Panc1 (cell line): ENCODE results near the gene ADARB2. TPM values are rescaled to one million over a fixed set of nuclear protein-coding genes. Genes with fewer than 3 reads are reported as not detected.

Experiments
- ATAC-seq: fragments of 200-7000 bp; cut with Tn5 transposase; 2 replicates; pipeline ENCODE4 v1.9.1; 2020; ENCODE audit warnings: mild to moderate bottlenecking, moderate library complexity
- BruUV-seq: library from RNA; stranded (reverse); fragments of 400-500 nt; replicated peaks from 2 replicates; lab custom pipeline; 2021; lab: Mats Ljungman, UMichigan
- CTCF ChIA-PET: fragments of 300-600 bp; sonication (Branson Sonifier 250); formaldehyde crosslinking; loops from one replicate; lab custom pipeline; 2022; ENCODE audit warnings: antibody characterized with exemption; lab: Charles Lee
- POLR2A ChIA-PET: fragments of 300-600 bp; sonication (Branson Sonifier 250); formaldehyde crosslinking; loops from one replicate; lab custom pipeline; 2022; ENCODE audit warnings: antibody characterized with exemption; lab: Charles Lee
- DNase-seq: peaks from one replicate; pipeline ENCODE4 v3.0.0-alpha.2; 2010; ENCODE audit warnings: low read depth, low spot score
- H3K27ac ChIP-seq: 2 replicates; pipeline ENCODE4 v1.5.1; 2011; ENCODE audit warnings: mild to moderate bottlenecking, low read length, inconsistent platforms
- H3K27me3 ChIP-seq: fragments of 200-500 bp; sonication (Bioruptor generic); 2 replicates; pipeline ENCODE4 v1.6.0; 2014; ENCODE audit warnings: low read length, inconsistent platforms; ENCODE audit not compliant: control insufficient read depth, insufficient read depth
- H3K36me3 ChIP-seq: fragments of 200-500 bp; sonication (Bioruptor generic); 2 replicates; pipeline ENCODE4 v1.5.1; 2014; ENCODE audit warnings: inconsistent platforms, mild to moderate bottlenecking, low read length, moderate library complexity; ENCODE audit not compliant: control insufficient read depth, insufficient read depth
- H3K4me1 ChIP-seq: 2 replicates; pipeline ENCODE4 v1.5.1; 2011; ENCODE audit warnings: inconsistent platforms, mild to moderate bottlenecking, low read length, moderate library complexity; ENCODE audit not compliant: control insufficient read depth, insufficient read depth
- H3K4me3 ChIP-seq, 2 experiments: 2 replicates each; pipeline ENCODE4 v1.5.1; 2011 to 2012; ENCODE audit warnings: low read depth in 2 of 2, low read length in 2 of 2, mild to moderate bottlenecking in 2 of 2, inconsistent platforms in 1 of 2, moderate library complexity in 1 of 2
- H3K9me3 ChIP-seq: fragments of 200-500 bp; sonication (Bioruptor generic); 2 replicates; pipeline ENCODE4 v1.5.1; 2014; ENCODE audit warnings: low read depth, mild to moderate bottlenecking, inconsistent platforms, low read length, moderate library complexity; ENCODE audit not compliant: control insufficient read depth, insufficient read depth
- POLR2AphosphoS5 ChIP-seq: IDR thresholded peaks from 2 replicates; pipeline ENCODE4 v1.6.1; 2012; ENCODE audit warnings: mild to moderate bottlenecking, low read depth, low read length, moderate library complexity
- SIN3A ChIP-seq: IDR thresholded peaks from 2 replicates; pipeline ENCODE4 v1.6.1; 2012; ENCODE audit warnings: low read depth, mild to moderate bottlenecking, low read length, moderate library complexity, borderline replicate concordance; ENCODE audit not compliant: insufficient read depth
- TCF7L2 ChIP-seq: IDR thresholded peaks from 2 replicates; pipeline ENCODE4 v1.6.1; 2011; ENCODE audit warnings: mild to moderate bottlenecking, low read depth, low read length, inconsistent platforms
- in situ Hi-C: cut with HindIII; loops from 2 replicates; pipeline ENCODE4 v1.10.0; 2016; ENCODE audit warnings: low sequenced_read_pairs, low pct_unique_long_range_greater_than_20kb
- intact Hi-C: fragments of 100-400 bp; cut with micrococcal nuclease; formaldehyde crosslinking; loops from one replicate; pipeline ENCODE4 v1.10.0; 2022; ENCODE audit not compliant: unreplicated experiment
- total RNA-seq: library from RNA; stranded (reverse); gene quantifications from one replicate; pipeline ENCODE4 v1.2.1, GENCODE V29; 2021; ENCODE audit not compliant: unreplicated experiment
- TF ChIP-seq, protein P1 (sequence below): fragments of 450-650 bp; IDR thresholded peaks from 2 replicates; pipeline ENCODE4 v1.5.1; 2017; ENCODE audit warnings: mild to moderate bottlenecking
- TF ChIP-seq, protein P2 (sequence below), 2 experiments: IDR thresholded peaks; 2 replicates each; pipeline ENCODE4 v1.6.1; 2011 to 2012; ENCODE audit warnings: low read depth in 2 of 2, control low read depth in 1 of 2, low read length in 1 of 2, mild to moderate bottlenecking in 1 of 2, moderate library complexity in 1 of 2; ENCODE audit not compliant: insufficient read depth in 1 of 2

The ADARB2 gene
- total RNA-seq, 1 experiment from 2014 or later: 0.31 TPM

DNA sequence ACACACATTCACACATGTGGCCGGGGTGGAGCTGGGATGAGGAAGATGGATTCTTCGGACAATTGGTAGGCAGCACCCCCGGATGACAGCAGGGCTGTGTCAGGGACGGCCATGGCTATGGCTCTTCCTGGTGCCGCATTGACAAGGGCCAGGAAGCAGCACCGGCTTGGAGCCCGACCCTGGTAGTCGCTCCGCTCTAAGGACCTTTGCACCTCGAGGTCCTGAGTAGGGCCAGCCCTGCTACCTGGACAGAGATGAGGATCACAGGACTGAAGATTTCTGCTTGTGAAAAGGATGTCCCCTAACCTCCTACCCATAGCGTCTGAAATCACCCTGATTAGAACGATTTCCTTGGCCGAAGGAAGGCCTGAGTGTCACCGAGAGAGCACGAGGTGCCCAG, 134.1 kb downstream of the ADARB2 start:
- DNase-seq: no peak
- Histone ChIP-seq H3K4me1 (no peaks in the 10 kb centered on the region), H3K36me3 (no peaks in the 10 kb centered on the region), H3K4me3 (no peak overlapping the region), H3K27me3 (peaks cover 2% of the 10 kb centered on the region; the same call in 1 of the 2 replicates), H3K27ac (no peak overlapping the region), H3K9me3 (no peaks in the 10 kb centered on the region)
- no TSS peak for BruUV-seq
- POLR2A ChIA-PET: interaction anchor here (0.6 kb wide), 1 partner anchor 21 kb away, joined by 5 read pairs; no protein-coding TSS in a partner anchor
- TF ChIP-seq POLR2AphosphoS5: no peak
- no peak for ATAC-seq
- intact Hi-C loops: no loop called here
- CTCF ChIA-PET: no interaction called here
- in situ Hi-C loops: no loop called here

DNA sequence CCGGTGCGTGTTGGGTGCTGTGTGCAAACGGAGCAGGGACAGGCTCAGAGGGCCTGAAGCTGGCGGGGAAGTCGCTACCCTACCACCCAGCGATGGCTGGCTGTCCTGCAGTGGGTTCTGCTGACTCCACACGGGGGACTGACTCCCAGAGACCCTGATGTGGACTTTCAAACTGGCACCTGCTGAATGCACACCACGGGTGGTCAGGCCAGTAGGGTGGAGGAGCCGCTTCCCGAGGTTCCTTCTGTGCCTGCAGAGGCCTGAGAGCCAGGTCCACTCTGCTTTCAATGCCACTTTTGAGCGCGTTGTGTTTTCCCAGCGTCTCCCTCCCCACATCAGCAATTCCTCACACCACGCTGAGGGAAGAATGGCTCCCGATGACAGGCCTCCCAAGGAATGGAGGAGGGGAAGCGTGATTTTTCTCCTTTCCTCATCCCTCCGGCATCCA, 135.3 kb downstream of the ADARB2 start:
- intact Hi-C loops (no loop called here), in situ Hi-C loops (no loop called here)
- TF ChIP-seq, protein P1, sequence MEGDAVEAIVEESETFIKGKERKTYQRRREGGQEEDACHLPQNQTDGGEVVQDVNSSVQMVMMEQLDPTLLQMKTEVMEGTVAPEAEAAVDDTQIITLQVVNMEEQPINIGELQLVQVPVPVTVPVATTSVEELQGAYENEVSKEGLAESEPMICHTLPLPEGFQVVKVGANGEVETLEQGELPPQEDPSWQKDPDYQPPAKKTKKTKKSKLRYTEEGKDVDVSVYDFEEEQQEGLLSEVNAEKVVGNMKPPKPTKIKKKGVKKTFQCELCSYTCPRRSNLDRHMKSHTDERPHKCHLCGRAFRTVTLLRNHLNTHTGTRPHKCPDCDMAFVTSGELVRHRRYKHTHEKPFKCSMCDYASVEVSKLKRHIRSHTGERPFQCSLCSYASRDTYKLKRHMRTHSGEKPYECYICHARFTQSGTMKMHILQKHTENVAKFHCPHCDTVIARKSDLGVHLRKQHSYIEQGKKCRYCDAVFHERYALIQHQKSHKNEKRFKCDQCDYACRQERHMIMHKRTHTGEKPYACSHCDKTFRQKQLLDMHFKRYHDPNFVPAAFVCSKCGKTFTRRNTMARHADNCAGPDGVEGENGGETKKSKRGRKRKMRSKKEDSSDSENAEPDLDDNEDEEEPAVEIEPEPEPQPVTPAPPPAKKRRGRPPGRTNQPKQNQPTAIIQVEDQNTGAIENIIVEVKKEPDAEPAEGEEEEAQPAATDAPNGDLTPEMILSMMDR: no peak
- TF ChIP-seq, protein P2, sequence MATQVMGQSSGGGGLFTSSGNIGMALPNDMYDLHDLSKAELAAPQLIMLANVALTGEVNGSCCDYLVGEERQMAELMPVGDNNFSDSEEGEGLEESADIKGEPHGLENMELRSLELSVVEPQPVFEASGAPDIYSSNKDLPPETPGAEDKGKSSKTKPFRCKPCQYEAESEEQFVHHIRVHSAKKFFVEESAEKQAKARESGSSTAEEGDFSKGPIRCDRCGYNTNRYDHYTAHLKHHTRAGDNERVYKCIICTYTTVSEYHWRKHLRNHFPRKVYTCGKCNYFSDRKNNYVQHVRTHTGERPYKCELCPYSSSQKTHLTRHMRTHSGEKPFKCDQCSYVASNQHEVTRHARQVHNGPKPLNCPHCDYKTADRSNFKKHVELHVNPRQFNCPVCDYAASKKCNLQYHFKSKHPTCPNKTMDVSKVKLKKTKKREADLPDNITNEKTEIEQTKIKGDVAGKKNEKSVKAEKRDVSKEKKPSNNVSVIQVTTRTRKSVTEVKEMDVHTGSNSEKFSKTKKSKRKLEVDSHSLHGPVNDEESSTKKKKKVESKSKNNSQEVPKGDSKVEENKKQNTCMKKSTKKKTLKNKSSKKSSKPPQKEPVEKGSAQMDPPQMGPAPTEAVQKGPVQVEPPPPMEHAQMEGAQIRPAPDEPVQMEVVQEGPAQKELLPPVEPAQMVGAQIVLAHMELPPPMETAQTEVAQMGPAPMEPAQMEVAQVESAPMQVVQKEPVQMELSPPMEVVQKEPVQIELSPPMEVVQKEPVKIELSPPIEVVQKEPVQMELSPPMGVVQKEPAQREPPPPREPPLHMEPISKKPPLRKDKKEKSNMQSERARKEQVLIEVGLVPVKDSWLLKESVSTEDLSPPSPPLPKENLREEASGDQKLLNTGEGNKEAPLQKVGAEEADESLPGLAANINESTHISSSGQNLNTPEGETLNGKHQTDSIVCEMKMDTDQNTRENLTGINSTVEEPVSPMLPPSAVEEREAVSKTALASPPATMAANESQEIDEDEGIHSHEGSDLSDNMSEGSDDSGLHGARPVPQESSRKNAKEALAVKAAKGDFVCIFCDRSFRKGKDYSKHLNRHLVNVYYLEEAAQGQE (IDR thresholded peaks at IDR 0.05; ENCODE audit: insufficient read depth in 1 of 2, low read depth in 2 of 2, low read length in 1 of 2): no peak
- TF ChIP-seq POLR2AphosphoS5 (no peak), TCF7L2 (no peak)
- ChIA-PET CTCF (no interaction called here), POLR2A (no interaction called here)
- DNase-seq: no peak
- Histone ChIP-seq H3K27ac (no peak overlapping the region), H3K4me3 (no peak overlapping the region), H3K36me3 (no peaks in the 10 kb centered on the region), H3K4me1 (no peaks in the 10 kb centered on the region), H3K27me3 (no peaks in the 10 kb centered on the region), H3K9me3 (no peaks in the 10 kb centered on the region)
- no peak for ATAC-seq
- no TSS peak for BruUV-seq

- no peaks in the 10 kb centered on the region for H3K4me1 ChIP-seq
- in situ Hi-C loops: no loop called here
- POLR2A ChIA-PET: no interaction called here
- CTCF ChIA-PET: no interaction called here
- H3K9me3 ChIP-seq: no peaks in the 10 kb centered on the region
- no peaks in the 10 kb centered on the region for H3K36me3 ChIP-seq
- no peak for DNase-seq
- no peaks in the 10 kb centered on the region for H3K27me3 ChIP-seq
- BruUV-seq: no TSS peak
- no peak overlapping the region for H3K27ac ChIP-seq
- no peak for ATAC-seq
- TF ChIP-seq SIN3A (no peak), TCF7L2 (no peak), POLR2AphosphoS5 (no peak)
- TF ChIP-seq, protein P2 (IDR thresholded peaks at IDR 0.05; ENCODE audit: insufficient read depth in 1 of 2, low read depth in 2 of 2, low read length in 1 of 2): no peak
- TF ChIP-seq, protein P1: no peak
- H3K4me3 ChIP-seq: no peak overlapping the region
- intact Hi-C loops: no loop called here
Observed at GRCh38 chr10:1601406-1601805, 135.9 kb downstream of the ADARB2 start.
